Stimulated activated CD8-positive, alpha-beta memory T cell treated with anti-CD3 and anti-CD28 coated beads, Interleukin-12 subunit alpha, Interleukin-12 subunit beta, amount 100 ng/mL, for 4 hours (primary cell): ENCODE measurements around the gene RITA1.
"Not testable (repeated sequence)": the region's sequence is repeated elsewhere in the genome, so short reads cannot be mapped to it uniquely, and the experiment has no call there.

Experiments
- DNase-seq: peaks from one replicate; pipeline ENCODE4 v3.0.0-alpha.2; 2020; ENCODE audit warnings: low read depth

Gene RITA1

GRCh38 chr12:113185180-113186032, at the start of gene RITA1, which contains the start of gene DDX54:
RITA1 (plus strand) TSS chr12:113185721; CDS start chr12:113186747, 1,026 bp downstream.
DDX54 (minus strand) TSS chr12:113185478; CDS start chr12:113185451, 27 bp downstream.
- peak; percentile 72 for DNase-seq

GRCh38 chr12:113136128-113136989, 49.2 kb upstream of the RITA1 start:
- peak; percentile 25 for DNase-seq

GRCh38 chr12:113136990-113137511, 48.5 kb upstream of the RITA1 start:
- DNase-seq: no peak

- no peak for DNase-seq
These were observed 47.4 kb upstream of the RITA1 start for GRCh38 chr12:113137861-113138783.

GRCh38 chr12:113138826-113139225, 46.7 kb upstream of the RITA1 start:
- no peak for DNase-seq

GRCh38 chr12:113140706-113141105, 44.8 kb upstream of the RITA1 start:
- DNase-seq: no peak

GRCh38 chr12:113141716-113142115, 43.8 kb upstream of the RITA1 start:
- DNase-seq: not testable (repeated sequence)

GRCh38 chr12:113142173-113142885, 43.2 kb upstream of the RITA1 start:
- no peak for DNase-seq

- no peak for DNase-seq
These were observed 42.6 kb upstream of the RITA1 start for GRCh38 chr12:113142886-113143332.

- DNase-seq: no peak
These were observed 41.6 kb upstream of the RITA1 start for GRCh38 chr12:113143959-113144358.

- no peak for DNase-seq
These were observed 40.7 kb upstream of the RITA1 start for GRCh38 chr12:113144806-113145205.

- DNase-seq: no peak
These were observed 39.6 kb upstream of the RITA1 start for GRCh38 chr12:113145720-113146551.

- no peak for DNase-seq
These were observed 38.5 kb upstream of the RITA1 start for GRCh38 chr12:113146999-113147398.

- DNase-seq: no peak
These were observed 36.0 kb upstream of the RITA1 start, which contains the start of gene CFAP73 for GRCh38 chr12:113149361-113150150. CFAP73 (plus strand) TSS chr12:113149724; CDS start chr12:113149858, 134 bp downstream.

- DNase-seq: no peak
These were observed 33.9 kb upstream of the RITA1 start for GRCh38 chr12:113151655-113152054.

GRCh38 chr12:113152196-113152834, 33.2 kb upstream of the RITA1 start:
- DNase-seq: no peak

GRCh38 chr12:113152835-113153814, 32.4 kb upstream of the RITA1 start:
- DNase-seq: no peak
